DND-41 (cell line): ENCODE measurements around the gene CTDP1.

Experiments used
- ATAC-seq: fragments of 200-7000 bp; cut with Tn5 transposase; 3 replicates; pipeline ENCODE4 v1.9.1; 2021; ENCODE audit warnings: low read depth; ENCODE audit not compliant: insufficient read depth
- DNase-seq: peaks from one replicate; pipeline ENCODE4 v3.0.0-alpha.2; 2020
- H2AFZ ChIP-seq: 2 replicates; pipeline ENCODE4 v1.6.0; 2012; ENCODE audit warnings: low read depth, low read length
- H3K27ac ChIP-seq: 2 replicates; pipeline ENCODE4 v1.5.1; 2012; ENCODE audit warnings: low read length, inconsistent platforms
- H3K27me3 ChIP-seq: fragments of 200-600 bp; sonication (generic); 2 replicates; pipeline ENCODE4 v1.6.0; 2012; ENCODE audit warnings: low read length, mild to moderate bottlenecking, inconsistent platforms; ENCODE audit not compliant: insufficient read depth, poor library complexity
- H3K36me3 ChIP-seq: 2 replicates; pipeline ENCODE4 v1.5.1; 2012; ENCODE audit warnings: low read length, inconsistent platforms; ENCODE audit not compliant: insufficient read depth
- H3K4me1 ChIP-seq: 2 replicates; pipeline ENCODE4 v1.5.1; 2012; ENCODE audit warnings: mild to moderate bottlenecking, low read length; ENCODE audit not compliant: insufficient read depth
- H3K4me2 ChIP-seq: 2 replicates; pipeline ENCODE4 v1.6.0; 2012; ENCODE audit warnings: mild to moderate bottlenecking, moderate library complexity, low read length, inconsistent platforms; ENCODE audit not compliant: insufficient read depth
- H3K4me3 ChIP-seq, 2 experiments: fragments of 200-600 bp in 1 of 2; shearing (Covaris generic) in 1 of 2; 2 replicates each; pipeline ENCODE4 v1.5.1; 2012 to 2016; ENCODE audit warnings: inconsistent platforms in 2 of 2, low read length in 2 of 2, mild to moderate bottlenecking in 2 of 2, low read depth in 1 of 2, moderate library complexity in 1 of 2
- H3K79me2 ChIP-seq: 2 replicates; pipeline ENCODE4 v1.6.0; 2012; ENCODE audit warnings: low read length, inconsistent platforms; ENCODE audit not compliant: insufficient read depth
- H3K9ac ChIP-seq: 2 replicates; pipeline ENCODE4 v1.6.0; 2012; ENCODE audit warnings: low read depth, mild to moderate bottlenecking, inconsistent platforms, low read length, moderate library complexity
- H3K9me3 ChIP-seq: 2 replicates; pipeline ENCODE4 v1.5.1; 2012; ENCODE audit warnings: low read length, moderate library complexity, mild to moderate bottlenecking, inconsistent platforms; ENCODE audit not compliant: insufficient read depth, severe bottlenecking
- H4K20me1 ChIP-seq: 2 replicates; pipeline ENCODE4 v1.6.0; 2012; ENCODE audit warnings: low read length; ENCODE audit not compliant: insufficient read depth
- EZH2 ChIP-seq: IDR thresholded peaks from 3 replicates; pipeline ENCODE4 v1.6.1; 2012; ENCODE audit warnings: borderline replicate concordance, low read depth, mild to moderate bottlenecking, moderate library complexity, low read length, inconsistent platforms; ENCODE audit not compliant: severe bottlenecking
- TF ChIP-seq, protein P1 (sequence below): IDR thresholded peaks from 2 replicates; pipeline ENCODE4 v1.5.1; 2012; ENCODE audit warnings: borderline replicate concordance, low read length, moderate library complexity, mild to moderate bottlenecking; ENCODE audit not compliant: poor library complexity, severe bottlenecking; ENCODE audit errors: extremely low read depth

Gene CTDP1

GRCh38 chr18:79684787-79685186 lies 5.2 kb downstream of the CTDP1 start:
- ATAC-seq (no peak), DNase-seq (no peak)
- TF ChIP-seq, protein P1, sequence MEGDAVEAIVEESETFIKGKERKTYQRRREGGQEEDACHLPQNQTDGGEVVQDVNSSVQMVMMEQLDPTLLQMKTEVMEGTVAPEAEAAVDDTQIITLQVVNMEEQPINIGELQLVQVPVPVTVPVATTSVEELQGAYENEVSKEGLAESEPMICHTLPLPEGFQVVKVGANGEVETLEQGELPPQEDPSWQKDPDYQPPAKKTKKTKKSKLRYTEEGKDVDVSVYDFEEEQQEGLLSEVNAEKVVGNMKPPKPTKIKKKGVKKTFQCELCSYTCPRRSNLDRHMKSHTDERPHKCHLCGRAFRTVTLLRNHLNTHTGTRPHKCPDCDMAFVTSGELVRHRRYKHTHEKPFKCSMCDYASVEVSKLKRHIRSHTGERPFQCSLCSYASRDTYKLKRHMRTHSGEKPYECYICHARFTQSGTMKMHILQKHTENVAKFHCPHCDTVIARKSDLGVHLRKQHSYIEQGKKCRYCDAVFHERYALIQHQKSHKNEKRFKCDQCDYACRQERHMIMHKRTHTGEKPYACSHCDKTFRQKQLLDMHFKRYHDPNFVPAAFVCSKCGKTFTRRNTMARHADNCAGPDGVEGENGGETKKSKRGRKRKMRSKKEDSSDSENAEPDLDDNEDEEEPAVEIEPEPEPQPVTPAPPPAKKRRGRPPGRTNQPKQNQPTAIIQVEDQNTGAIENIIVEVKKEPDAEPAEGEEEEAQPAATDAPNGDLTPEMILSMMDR, result no peak
- TF ChIP-seq EZH2, result no peak
- H3K9me3 ChIP-seq, result no peaks in the 10 kb centered on the region
- H3K27ac ChIP-seq, result no peak overlapping the region
- H3K27me3 ChIP-seq, result no peaks in the 10 kb centered on the region
- no peak overlapping the region; the same call in 1 of the 2 replicates for H3K4me2 ChIP-seq
- peaks cover 35% of the 10 kb centered on the region for H3K36me3 ChIP-seq
- H3K9ac ChIP-seq, result no peak overlapping the region
- peaks cover 45% of the 10 kb centered on the region for H3K4me1 ChIP-seq
- H3K79me2 ChIP-seq, result peaks cover 93% of the 10 kb centered on the region
- no peak overlapping the region for H3K4me3 ChIP-seq
- H2AFZ ChIP-seq, result no peak overlapping the region
- H4K20me1 ChIP-seq, result peaks cover 86% of the 10 kb centered on the region

DNA sequence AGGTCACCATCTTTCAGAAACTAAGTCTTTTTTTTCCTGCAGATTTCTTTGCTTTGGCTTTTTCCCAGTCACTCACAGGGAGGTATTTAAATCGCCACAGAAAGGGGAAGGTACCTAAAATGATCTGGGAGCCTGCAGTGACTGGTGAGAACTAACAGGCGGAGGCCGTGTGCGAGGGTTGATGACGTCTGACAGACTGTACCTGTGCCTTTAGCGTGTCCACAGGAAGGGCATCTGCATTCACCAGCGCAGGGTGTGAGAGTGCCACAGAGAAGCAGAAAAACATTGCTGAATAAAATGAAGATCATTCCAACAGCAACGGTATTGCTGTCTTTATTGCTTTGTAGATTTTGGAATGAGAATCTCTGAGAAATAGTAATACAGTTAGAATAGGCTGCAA lies 5.7 kb downstream of the CTDP1 start:
- peaks cover 93% of the 10 kb centered on the region for H3K79me2 ChIP-seq
- no peak for ATAC-seq
- TF ChIP-seq EZH2, result no peak
- TF ChIP-seq, protein P1, result no peak

GRCh38 chr18:79685971-79686370 lies 6.4 kb downstream of the CTDP1 start:
- Histone ChIP-seq H3K4me2 (no peak overlapping the region), H3K36me3 (peaks cover 40% of the 10 kb centered on the region), H3K9me3 (no peaks in the 10 kb centered on the region), H3K27ac (no peak overlapping the region), H4K20me1 (peaks cover 86% of the 10 kb centered on the region), H3K4me1 (peaks cover 40% of the 10 kb centered on the region), H3K9ac (no peak overlapping the region), H2AFZ (no peak overlapping the region), H3K79me2 (peaks cover 93% of the 10 kb centered on the region), H3K4me3 (no peak overlapping the region), H3K27me3 (no peaks in the 10 kb centered on the region)
- DNase-seq, result no peak
- ATAC-seq, result no peak
- no peak for TF ChIP-seq EZH2
- TF ChIP-seq, protein P1, result no peak

More for the DNA sequence above, 5.7 kb downstream of the CTDP1 start:
- Histone ChIP-seq H3K27ac (0 out of 2 replicates have a peak overlapping the region, but pooled peaks have one; percentile 16), H4K20me1 (peaks cover 86% of the 10 kb centered on the region), H3K4me2 (no peak overlapping the region), H3K27me3 (no peaks in the 10 kb centered on the region), H3K9me3 (no peaks in the 10 kb centered on the region), H3K4me3 (no peak overlapping the region), H3K9ac (no peak overlapping the region), H3K4me1 (peaks cover 45% of the 10 kb centered on the region), H2AFZ (no peak overlapping the region), H3K36me3 (peaks cover 36% of the 10 kb centered on the region)
- no peak for DNase-seq

DNA sequence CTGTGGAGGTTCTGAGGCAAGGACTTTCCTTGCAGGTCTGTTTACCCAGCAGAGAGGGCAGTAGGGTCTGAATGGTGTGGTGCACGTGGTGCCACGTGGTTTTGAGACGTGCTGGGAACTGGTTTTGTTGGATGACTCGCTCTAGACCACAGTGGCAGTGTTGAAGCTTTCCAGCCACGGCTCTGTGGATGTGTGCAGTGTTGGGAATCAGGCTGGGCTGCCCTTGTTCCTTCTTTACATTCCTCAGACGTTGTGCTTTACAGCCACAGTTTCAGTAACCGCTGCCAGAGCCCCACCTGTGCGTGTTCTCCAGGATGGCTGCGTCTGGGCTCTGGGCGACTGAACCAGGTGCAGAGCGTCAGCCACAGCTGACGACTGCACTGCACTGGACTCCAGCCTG lies 8.2 kb downstream of the CTDP1 start:
- Histone ChIP-seq H3K9ac (no peak overlapping the region), H3K36me3 (peaks cover 27% of the 10 kb centered on the region), H3K4me3 (no peak overlapping the region), H3K27ac (no peak overlapping the region), H4K20me1 (peaks cover 77% of the 10 kb centered on the region), H3K27me3 (no peaks in the 10 kb centered on the region), H3K4me1 (peaks cover 21% of the 10 kb centered on the region), H3K9me3 (no peaks in the 10 kb centered on the region), H2AFZ (no peak overlapping the region), H3K4me2 (no peak overlapping the region), H3K79me2 (peaks cover 87% of the 10 kb centered on the region)
- TF ChIP-seq, protein P1, result no peak
- TF ChIP-seq EZH2, result no peak
- DNase-seq (no peak), ATAC-seq (no peak)
